ENCODE data around the gene WFDC8. TPM values are rescaled to one million over a fixed set of nuclear protein-coding genes. Genes with fewer than 3 reads are reported as not detected.

WFDC8 gene
- total and polyA plus RNA-seq, 2 donors (not counting 3 experiments of a cell fraction or from before 2014, with no cell fraction given) = not detected

GRCh38 chr20:45510242-45510862, 68.7 kb downstream of the WFDC8 start:
- dilution Hi-C loops (cut with MboI; ENCODE audit: extremely low pct_ligation_motif_present, low sequenced_read_pairs) = no loop called here

More at GRCh38 chr20:45510242-45510862, 68.7 kb downstream of the WFDC8 start:
- intact Hi-C loops (cut with micrococcal nuclease) = no loop called here
- Histone ChIP-seq H3K79me2 (ENCODE audit: control insufficient read depth, insufficient read depth, low read length) (no peaks in the 10 kb centered on the region), H3K4me1 (ENCODE audit: control insufficient read depth, extremely low read depth, insufficient read depth, low read length) (no peaks in the 10 kb centered on the region), H3K4me3 (replicated peaks in 1 of 3; ENCODE audit: insufficient read depth in 1 of 3, low read depth in 1 of 3, low read length in 3 of 3) (no peak overlapping the region), H3K27ac (ENCODE audit: insufficient read depth, low read depth, low read length) (no peak overlapping the region), H3K36me3 (ENCODE audit: control insufficient read depth in 2 of 2, extremely low read depth in 1 of 2, insufficient read depth in 2 of 2, low read length in 2 of 2) (no peaks in the 10 kb centered on the region), H3K9ac (replicated peaks; ENCODE audit: extremely low read depth, insufficient read depth, low read length) (no peak overlapping the region), H3K9me1 (replicated peaks; ENCODE audit: control insufficient read depth, extremely low read depth, insufficient read depth, low read length) (no peaks in the 10 kb centered on the region), H3K9me3 (replicated peaks; ENCODE audit: control insufficient read depth, insufficient read depth, low read length) (no peaks in the 10 kb centered on the region), H4K20me1 (replicated peaks; ENCODE audit: control insufficient read depth, extremely low read depth, insufficient read depth, low read length) (no peaks in the 10 kb centered on the region), H3K27me3 (ENCODE audit: control insufficient read depth in 2 of 2, insufficient read depth in 2 of 2, low read length in 2 of 2) (no peaks in the 10 kb centered on the region), H3K4me2 (ENCODE audit: insufficient read depth, low read length) (no peak overlapping the region), H2AFZ (ENCODE audit: low read depth, low read length) (no peak overlapping the region)
- POLR2A ChIA-PET = no interaction called here
- FAIRE-seq (no peak), DNase-seq (ENCODE audit: low read depth, low spot score) (no peak)
- CTCF ChIA-PET = interaction anchor here (1.5 kb wide), 1 partner anchor 26 kb away, joined by 3 read pairs; no protein-coding TSS in a partner anchor
- TF ChIP-seq POLR2AphosphoS5 (IDR thresholded peaks at IDR 0.05; ENCODE audit: insufficient read depth, low read depth, low read length) = no peak
- TF ChIP-seq CTCF (IDR thresholded peaks at IDR 0.05; ENCODE audit: extremely low read depth in 1 of 2, insufficient read depth in 1 of 2, low read depth in 1 of 2, low read length in 2 of 2) = no peak
- no peak for TF ChIP-seq FOS (IDR thresholded peaks at IDR 0.05; ENCODE audit: borderline replicate concordance, insufficient read depth, low read length)
- no peak for TF ChIP-seq EZH2 (IDR thresholded peaks at IDR 0.05; ENCODE audit: borderline replicate concordance, low read depth, low read length, severe bottlenecking)
- no peak for TF ChIP-seq GATA2 (IDR thresholded peaks at IDR 0.05; ENCODE audit: insufficient read depth, insufficient read length, low read depth, low read length)
- TF ChIP-seq JUN (IDR thresholded peaks at IDR 0.05; ENCODE audit: borderline replicate concordance, insufficient read depth, insufficient read length, low read depth) = no peak
- TF ChIP-seq MAX (IDR thresholded peaks at IDR 0.05; ENCODE audit: insufficient read depth, insufficient read length) = no peak
- TF ChIP-seq POLR2A (IDR thresholded peaks at IDR 0.05; ENCODE audit: low read depth, low read length) = no peak
- no peak for TF ChIP-seq MYC (IDR thresholded peaks at IDR 0.05; ENCODE audit: low read depth, low read length)
- no TSS peak for BruUV-seq (replicated peaks)

Measured in endothelial cell of umbilical vein (primary cell).